Nephron progenitor cell (in vitro differentiated cells): ENCODE measurements around the gene SLC43A2.
A peak's percentile ranks its signal among the peaks of the same experiment; 100 is the strongest.
"Not testable (repeated sequence)": the region's sequence is repeated elsewhere in the genome, so short reads cannot be mapped to it uniquely, and the experiment has no call there.

Experiments
- DNase-seq: peaks from one replicate; pipeline ENCODE4 v3.0.0; 2021
- H3K27ac Mint-ChIP-seq: 2 replicates; pipeline ENCODE4 v1.8.0; 2021; ENCODE audit warnings: mild to moderate bottlenecking, moderate library complexity, mixed read lengths
- H3K27me3 Mint-ChIP-seq: 2 replicates; pipeline ENCODE4 v1.8.0; 2021; ENCODE audit warnings: mild to moderate bottlenecking, low read depth, mixed read lengths; ENCODE audit not compliant: poor library complexity
- H3K36me3 Mint-ChIP-seq: 2 replicates; pipeline ENCODE4 v1.8.0; 2021; ENCODE audit warnings: low read depth, mixed read lengths
- H3K4me1 Mint-ChIP-seq: 2 replicates; pipeline ENCODE4 v1.8.0; 2021; ENCODE audit warnings: mixed read lengths
- H3K4me3 Mint-ChIP-seq: 2 replicates; pipeline ENCODE4 v1.8.0; 2021; ENCODE audit warnings: mild to moderate bottlenecking, moderate library complexity, mixed read lengths
- H3K9me3 Mint-ChIP-seq: 2 replicates; pipeline ENCODE4 v1.8.0; 2021; ENCODE audit warnings: mild to moderate bottlenecking, moderate library complexity, mixed read lengths
- TF ChIP-seq, protein P1 (sequence below): fragments of 200-600 bp; sonication (generic); IDR thresholded peaks from 2 replicates; pipeline ENCODE4 v1.5.0; 2021; ENCODE audit warnings: antibody characterized with exemption

The SLC43A2 gene

DNA sequence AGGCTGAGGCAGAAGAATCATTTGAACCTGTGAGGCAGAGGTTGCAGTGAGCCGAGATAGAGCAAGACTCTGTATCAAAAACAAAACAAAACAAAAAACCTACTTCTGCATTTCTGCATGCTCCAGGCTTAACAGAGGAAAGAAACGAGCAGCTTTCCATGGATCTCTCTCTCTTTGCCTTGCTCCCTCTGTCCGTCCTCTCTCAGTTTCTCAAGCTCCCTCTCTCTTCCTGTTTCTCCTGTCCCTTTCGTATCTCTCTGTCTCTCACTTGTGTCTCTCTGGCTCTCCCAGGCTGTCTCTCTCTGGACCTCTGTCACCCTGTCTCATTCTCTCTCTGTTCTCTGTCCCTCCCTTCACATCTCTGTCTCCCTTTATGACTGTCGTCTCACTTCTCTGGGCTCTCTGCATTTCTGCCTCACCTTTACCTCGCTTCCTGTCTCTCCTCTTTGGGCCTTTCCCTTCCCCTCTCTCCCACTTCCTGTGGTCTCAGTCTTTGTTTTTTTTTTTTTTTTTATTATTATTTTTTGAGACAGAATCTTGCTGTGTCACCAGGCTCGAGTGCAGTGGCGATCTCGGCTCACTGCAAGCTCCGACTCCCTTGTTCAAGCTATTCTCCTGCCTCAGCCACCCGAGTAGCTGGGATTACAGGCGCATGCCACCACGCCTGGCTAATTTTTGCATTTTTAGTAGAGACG is 62.0 kb downstream of the SLC43A2 start:
- H3K9me3 Mint-ChIP-seq, result no peaks in the 10 kb centered on the region
- DNase-seq, result no peak
- peak overlapping the region; percentile 83 for H3K27ac Mint-ChIP-seq
- TF ChIP-seq, protein P1, sequence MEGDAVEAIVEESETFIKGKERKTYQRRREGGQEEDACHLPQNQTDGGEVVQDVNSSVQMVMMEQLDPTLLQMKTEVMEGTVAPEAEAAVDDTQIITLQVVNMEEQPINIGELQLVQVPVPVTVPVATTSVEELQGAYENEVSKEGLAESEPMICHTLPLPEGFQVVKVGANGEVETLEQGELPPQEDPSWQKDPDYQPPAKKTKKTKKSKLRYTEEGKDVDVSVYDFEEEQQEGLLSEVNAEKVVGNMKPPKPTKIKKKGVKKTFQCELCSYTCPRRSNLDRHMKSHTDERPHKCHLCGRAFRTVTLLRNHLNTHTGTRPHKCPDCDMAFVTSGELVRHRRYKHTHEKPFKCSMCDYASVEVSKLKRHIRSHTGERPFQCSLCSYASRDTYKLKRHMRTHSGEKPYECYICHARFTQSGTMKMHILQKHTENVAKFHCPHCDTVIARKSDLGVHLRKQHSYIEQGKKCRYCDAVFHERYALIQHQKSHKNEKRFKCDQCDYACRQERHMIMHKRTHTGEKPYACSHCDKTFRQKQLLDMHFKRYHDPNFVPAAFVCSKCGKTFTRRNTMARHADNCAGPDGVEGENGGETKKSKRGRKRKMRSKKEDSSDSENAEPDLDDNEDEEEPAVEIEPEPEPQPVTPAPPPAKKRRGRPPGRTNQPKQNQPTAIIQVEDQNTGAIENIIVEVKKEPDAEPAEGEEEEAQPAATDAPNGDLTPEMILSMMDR, result no peak
- H3K36me3 Mint-ChIP-seq, result no peaks in the 10 kb centered on the region
- H3K27me3 Mint-ChIP-seq, result peaks cover 16% of the 10 kb centered on the region
- H3K4me1 Mint-ChIP-seq, result peaks cover 39% of the 10 kb centered on the region
- peak overlapping the region; percentile 8 for H3K4me3 Mint-ChIP-seq

DNA sequence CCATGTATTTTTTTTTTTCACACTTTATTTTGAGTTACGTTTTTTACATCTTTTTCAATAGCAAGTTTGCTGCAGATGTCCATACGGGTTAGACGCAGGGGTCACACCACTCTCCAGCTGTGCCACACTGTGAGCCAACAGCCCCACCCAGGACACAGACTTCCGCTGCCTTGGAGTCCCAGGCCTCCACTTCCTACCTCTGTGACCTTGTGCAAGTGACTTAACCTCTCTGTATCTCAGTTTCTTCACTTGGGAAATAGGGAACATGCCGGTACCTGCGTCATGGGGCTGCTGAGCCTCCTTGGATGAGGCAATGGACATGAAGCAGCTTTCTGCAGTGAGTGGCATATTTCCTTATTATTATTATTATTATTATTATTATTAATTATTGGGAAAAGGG is 62.8 kb downstream of the SLC43A2 start:
- TF ChIP-seq, protein P1, result no peak
- Mint-ChIP-seq H3K4me3 (no peak overlapping the region), H3K36me3 (no peaks in the 10 kb centered on the region), H3K9me3 (no peaks in the 10 kb centered on the region), H3K27me3 (peaks cover 19% of the 10 kb centered on the region), H3K4me1 (peaks cover 47% of the 10 kb centered on the region), H3K27ac (no peak overlapping the region)
- no peak for DNase-seq

DNA sequence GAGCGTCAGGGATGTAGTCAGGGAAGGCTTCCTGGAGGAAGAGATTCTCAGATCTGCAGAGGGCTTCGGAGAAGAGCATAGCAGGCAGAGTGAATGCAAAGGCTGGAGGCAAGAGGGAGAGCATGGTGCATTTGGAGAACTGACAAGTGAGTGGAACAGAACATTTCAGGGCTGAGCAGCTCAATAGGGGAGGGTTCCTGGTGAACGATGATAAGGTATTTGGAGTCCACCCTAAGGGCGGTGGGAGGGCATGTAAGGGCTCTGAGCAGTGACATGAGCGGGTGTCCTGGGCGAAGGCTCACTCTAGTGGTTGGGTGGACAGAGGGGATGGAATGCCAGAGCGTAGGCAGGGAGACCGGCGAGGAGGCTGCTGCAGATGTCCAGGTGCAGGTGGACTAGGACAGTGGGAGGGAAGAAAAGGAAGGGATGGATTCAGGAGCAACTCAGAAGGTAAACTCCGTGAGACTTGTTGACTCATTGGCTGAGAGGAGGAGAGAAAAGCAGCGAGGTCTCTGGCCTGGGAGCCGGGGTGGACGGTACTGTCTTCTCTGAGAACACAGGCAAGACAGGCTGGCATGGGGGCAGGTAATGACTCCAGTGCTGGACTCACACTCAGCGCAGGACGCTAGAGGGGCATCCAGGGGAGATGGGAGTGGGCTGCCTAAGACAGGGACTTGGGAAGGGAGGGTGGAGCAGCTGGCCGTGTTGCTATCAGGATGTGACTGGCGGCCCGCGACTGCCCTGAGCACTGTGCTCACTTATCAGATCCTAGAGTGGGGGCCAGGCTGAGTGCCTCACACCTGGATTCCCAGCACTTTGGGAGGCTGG is 64.6 kb downstream of the SLC43A2 start:
- TF ChIP-seq, protein P1, result no peak
- Mint-ChIP-seq H3K4me3 (peak overlapping the region; percentile 60), H3K27me3 (peaks cover 22% of the 10 kb centered on the region), H3K36me3 (no peaks in the 10 kb centered on the region), H3K27ac (peak overlapping the region; percentile 10), H3K9me3 (no peaks in the 10 kb centered on the region), H3K4me1 (peaks cover 59% of the 10 kb centered on the region)
- no peak for DNase-seq

DNA sequence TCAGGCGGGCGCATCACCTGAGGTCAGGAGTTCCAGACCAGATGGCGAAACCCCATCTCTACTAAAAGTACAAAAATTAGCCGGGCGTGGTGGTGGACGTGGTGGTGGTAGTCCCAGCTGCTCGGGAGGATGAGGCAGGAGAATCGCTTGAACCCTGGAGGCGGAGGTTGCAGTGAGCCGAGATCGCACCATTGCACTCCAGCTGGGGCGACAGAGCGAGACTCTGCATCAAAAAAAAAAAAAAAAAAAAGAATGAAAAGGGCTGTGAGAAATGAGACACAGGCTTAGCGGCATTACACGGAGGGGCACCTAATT is 65.2 kb downstream of the SLC43A2 start:
- DNase-seq, H3K36me3 Mint-ChIP-seq, H3K9me3 Mint-ChIP-seq, H3K27ac Mint-ChIP-seq: not testable (repeated sequence)
- peaks cover 22% of the 10 kb centered on the region for H3K27me3 Mint-ChIP-seq
- H3K4me1 Mint-ChIP-seq, result peaks cover 62% of the 10 kb centered on the region
- H3K4me3 Mint-ChIP-seq, result peak overlapping the region; percentile 60

DNA sequence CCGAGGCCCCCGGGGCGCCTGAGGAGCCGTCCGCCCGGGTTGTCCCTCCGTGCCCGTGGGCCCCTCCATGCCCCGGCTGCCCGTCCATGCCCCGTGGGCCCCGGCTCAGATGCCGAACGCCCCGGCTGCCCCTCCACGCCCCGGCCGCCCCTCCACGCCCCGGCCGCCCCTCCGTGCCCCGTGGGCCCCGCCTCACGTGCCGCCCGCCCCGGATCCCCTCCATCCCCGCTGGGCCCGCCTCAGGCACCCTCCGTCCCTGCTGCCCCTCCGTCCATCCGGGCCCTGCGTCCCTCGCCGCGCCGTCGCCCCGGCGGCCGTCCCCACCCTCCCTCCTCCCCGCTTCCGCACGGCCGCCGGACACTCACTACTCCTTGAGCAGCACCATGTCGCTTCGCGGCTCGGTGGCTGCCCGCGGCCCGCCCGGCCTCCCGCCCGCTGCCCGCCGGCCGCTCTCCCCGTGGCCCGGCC is 66.4 kb downstream of the SLC43A2 start:
- Mint-ChIP-seq H3K27me3 (peaks cover 18% of the 10 kb centered on the region), H3K4me1 (peaks cover 66% of the 10 kb centered on the region), H3K9me3 (no peaks in the 10 kb centered on the region), H3K4me3 (peak overlapping the region; percentile 11), H3K27ac (no peak overlapping the region), H3K36me3 (peaks cover 5% of the 10 kb centered on the region)
- DNase-seq, result no peak
- TF ChIP-seq, protein P1, result no peak

DNA sequence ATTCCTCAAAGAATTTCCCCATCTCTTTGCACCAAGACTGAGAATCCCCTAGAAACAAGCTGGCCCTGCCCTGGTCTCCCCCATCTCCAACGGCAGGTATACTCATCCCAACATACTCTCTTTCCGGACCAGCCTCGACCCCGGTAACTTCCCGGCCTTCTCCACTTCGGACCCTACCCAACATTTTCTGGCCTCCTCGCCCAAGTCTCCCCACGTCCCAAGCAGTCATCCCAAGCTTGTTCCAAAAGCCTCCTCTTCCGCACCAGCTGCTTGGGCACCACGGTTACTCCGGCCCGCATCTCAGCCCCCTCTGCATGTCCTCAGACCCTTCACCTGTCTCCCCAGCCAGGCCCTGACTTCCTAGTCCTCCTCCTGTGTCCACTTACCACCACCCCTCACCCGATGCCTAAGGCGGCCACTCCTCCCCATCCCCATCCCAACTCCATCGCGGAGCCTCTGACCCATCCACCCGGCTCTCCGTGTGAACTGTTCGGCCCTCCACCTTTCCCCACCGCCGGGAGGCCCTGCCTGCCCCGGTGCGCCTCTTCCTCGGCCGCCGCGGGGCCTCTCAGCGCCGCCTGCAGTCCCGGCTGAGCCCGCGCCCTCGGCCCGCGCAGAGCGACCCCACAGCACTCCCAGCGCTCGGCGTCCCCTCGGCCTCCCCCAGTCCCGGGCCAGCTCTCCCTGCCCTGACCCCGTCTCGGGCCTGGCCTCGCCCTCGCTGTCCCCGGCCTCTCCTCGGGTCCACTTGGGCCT is 67.0 kb downstream of the SLC43A2 start:
- H3K27ac Mint-ChIP-seq, result peak overlapping the region; percentile 95
- H3K27me3 Mint-ChIP-seq, result peaks cover 16% of the 10 kb centered on the region
- H3K4me1 Mint-ChIP-seq, result peaks cover 69% of the 10 kb centered on the region
- peak overlapping the region; percentile 91 for H3K4me3 Mint-ChIP-seq
- TF ChIP-seq, protein P1, result no peak
- H3K36me3 Mint-ChIP-seq, result peaks cover 9% of the 10 kb centered on the region
- no peaks in the 10 kb centered on the region for H3K9me3 Mint-ChIP-seq
- DNase-seq, result peak; percentile 59
